ENCODE data around the gene NELFCD.
A peak's percentile ranks its signal among the peaks of the same experiment; 100 is the strongest.
"Not testable (repeated sequence)": the region's sequence is repeated elsewhere in the genome, so short reads cannot be mapped to it uniquely, and the experiment has no call there.

The NELFCD gene

GRCh38 chr20:58980711-58981627 is at the start of gene NELFCD:
NELFCD (plus strand) TSS chr20:58981256; CDS start chr20:58981310, 54 bp downstream.
- peaks cover 0 to 8% (median 4%) of the 10 kb centered on the region in 5 donors for H3K9me3 ChIP-seq (ENCODE audit: control insufficient read depth in 5 of 5, low read length in 5 of 5)
- peak within 1 kb of the TSS; percentile 50 for H3K27ac ChIP-seq (ENCODE audit: low read depth, low read length)
- H3K4me1 ChIP-seq (ENCODE audit: control insufficient read depth in 5 of 5, insufficient read depth in 5 of 5, low read length in 5 of 5), result peaks cover 0 to 43% (median 37%) of the 10 kb centered on the region in 5 donors
- no peaks in the 10 kb centered on the region for H3K27me3 ChIP-seq (ENCODE audit: control insufficient read depth in 5 of 5, insufficient read depth in 4 of 5, low read length in 5 of 5)
- H3K36me3 ChIP-seq (ENCODE audit: control insufficient read depth in 5 of 5, insufficient read depth in 5 of 5, low read length in 5 of 5), result peaks cover 0 to 3% (median 0%) of the 10 kb centered on the region in 5 donors
- peak within 1 kb of the TSS; percentile 55 to 87 (median 78) for H3K9ac ChIP-seq (ENCODE audit: low read length in 5 of 5)
- peak within 1 kb of the TSS; percentile 63 to 94 (median 80) for H3K4me3 ChIP-seq (ENCODE audit: low read depth in 1 of 5, low read length in 5 of 5)

- H3K27me3 ChIP-seq (ENCODE audit: control insufficient read depth in 5 of 5, insufficient read depth in 4 of 5, low read length in 5 of 5), result no peaks in the 10 kb centered on the region
These were observed 48.9 kb upstream of the NELFCD start for GRCh38 chr20:58932170-58932569.

GRCh38 chr20:58938078-58938477 is 43.0 kb upstream of the NELFCD start:
- H3K4me3 ChIP-seq (ENCODE audit: low read depth in 1 of 5, low read length in 5 of 5), result no peak overlapping the region
- H3K4me1 ChIP-seq (ENCODE audit: control insufficient read depth in 5 of 5, insufficient read depth in 5 of 5, low read length in 5 of 5), result peaks cover 0 to 6% (median 0%) of the 10 kb centered on the region in 5 donors
- H3K27me3 ChIP-seq (ENCODE audit: control insufficient read depth in 5 of 5, insufficient read depth in 4 of 5, low read length in 5 of 5), result no peaks in the 10 kb centered on the region
- no peak overlapping the region for H3K27ac ChIP-seq (ENCODE audit: low read depth, low read length)
- H3K9me3 ChIP-seq (ENCODE audit: control insufficient read depth in 5 of 5, low read length in 5 of 5), result peaks cover 0 to 4% (median 0%) of the 10 kb centered on the region in 5 donors
- no peak overlapping the region for H3K9ac ChIP-seq (ENCODE audit: low read length in 5 of 5)
- no peaks in the 10 kb centered on the region for H3K36me3 ChIP-seq (ENCODE audit: control insufficient read depth in 5 of 5, insufficient read depth in 5 of 5, low read length in 5 of 5)

More at GRCh38 chr20:58932170-58932569, 48.9 kb upstream of the NELFCD start:
- Histone ChIP-seq H3K36me3 (ENCODE audit: control insufficient read depth in 5 of 5, insufficient read depth in 5 of 5, low read length in 5 of 5) (no peaks in the 10 kb centered on the region), H3K27ac (ENCODE audit: low read depth, low read length) (no peak overlapping the region), H3K9ac (ENCODE audit: low read length in 5 of 5) (no peak overlapping the region), H3K9me3 (ENCODE audit: control insufficient read depth in 5 of 5, low read length in 5 of 5) (peaks cover 0 to 4% (median 0%) of the 10 kb centered on the region in 5 donors), H3K4me3 (ENCODE audit: low read depth in 1 of 5, low read length in 5 of 5) (no peak overlapping the region), H3K4me1 (ENCODE audit: control insufficient read depth in 5 of 5, insufficient read depth in 5 of 5, low read length in 5 of 5) (peaks cover 0 to 10% (median 3%) of the 10 kb centered on the region in 5 donors)

GRCh38 chr20:58938541-58938940 is 42.5 kb upstream of the NELFCD start:
- Histone ChIP-seq H3K27ac (ENCODE audit: low read depth, low read length) (no peak overlapping the region), H3K27me3 (ENCODE audit: control insufficient read depth in 5 of 5, insufficient read depth in 4 of 5, low read length in 5 of 5) (no peaks in the 10 kb centered on the region)

GRCh38 chr20:58941471-58941870 is 39.6 kb upstream of the NELFCD start:
- no peak overlapping the region for H3K4me3 ChIP-seq (ENCODE audit: low read depth in 1 of 5, low read length in 5 of 5)
- H3K27ac ChIP-seq (ENCODE audit: low read depth, low read length), result no peak overlapping the region
- H3K27me3 ChIP-seq (ENCODE audit: control insufficient read depth in 5 of 5, insufficient read depth in 4 of 5, low read length in 5 of 5), result no peaks in the 10 kb centered on the region
- peaks cover 0 to under 1% (median 0%) of the 10 kb centered on the region in 5 donors for H3K9me3 ChIP-seq (ENCODE audit: control insufficient read depth in 5 of 5, low read length in 5 of 5)
- H3K4me1 ChIP-seq (ENCODE audit: control insufficient read depth in 5 of 5, insufficient read depth in 5 of 5, low read length in 5 of 5), result peaks cover 0 to 6% (median 0%) of the 10 kb centered on the region in 5 donors
- H3K9ac ChIP-seq (ENCODE audit: low read length in 5 of 5), result no peak overlapping the region
- no peaks in the 10 kb centered on the region for H3K36me3 ChIP-seq (ENCODE audit: control insufficient read depth in 5 of 5, insufficient read depth in 5 of 5, low read length in 5 of 5)

More at GRCh38 chr20:58938541-58938940, 42.5 kb upstream of the NELFCD start:
- H3K4me1 ChIP-seq (ENCODE audit: control insufficient read depth in 5 of 5, insufficient read depth in 5 of 5, low read length in 5 of 5), result peaks cover 0 to 6% (median 0%) of the 10 kb centered on the region in 5 donors
- no peak overlapping the region for H3K9ac ChIP-seq (ENCODE audit: low read length in 5 of 5)
- H3K4me3 ChIP-seq (ENCODE audit: low read depth in 1 of 5, low read length in 5 of 5), result no peak overlapping the region
- H3K36me3 ChIP-seq (ENCODE audit: control insufficient read depth in 5 of 5, insufficient read depth in 5 of 5, low read length in 5 of 5), result no peaks in the 10 kb centered on the region
- H3K9me3 ChIP-seq (ENCODE audit: control insufficient read depth in 5 of 5, low read length in 5 of 5), result peaks cover 0 to 4% (median 0%) of the 10 kb centered on the region in 5 donors

- Histone ChIP-seq H3K36me3 (ENCODE audit: control insufficient read depth in 5 of 5, insufficient read depth in 5 of 5, low read length in 5 of 5) (no peaks in the 10 kb centered on the region), H3K9ac (ENCODE audit: low read length in 5 of 5) (no peak overlapping the region), H3K27me3 (ENCODE audit: control insufficient read depth in 5 of 5, insufficient read depth in 4 of 5, low read length in 5 of 5) (no peaks in the 10 kb centered on the region), H3K9me3 (ENCODE audit: control insufficient read depth in 5 of 5, low read length in 5 of 5) (no peaks in the 10 kb centered on the region), H3K4me3 (ENCODE audit: low read depth in 1 of 5, low read length in 5 of 5) (no peak overlapping the region), H3K4me1 (ENCODE audit: control insufficient read depth in 5 of 5, insufficient read depth in 5 of 5, low read length in 5 of 5) (peaks cover 0 to 6% (median 0%) of the 10 kb centered on the region in 5 donors), H3K27ac (ENCODE audit: low read depth, low read length) (no peak overlapping the region)
These were observed 38.5 kb upstream of the NELFCD start for GRCh38 chr20:58942549-58942948.

- H3K4me1 ChIP-seq (ENCODE audit: control insufficient read depth in 5 of 5, insufficient read depth in 5 of 5, low read length in 5 of 5), result peaks cover 0 to 2% (median 0%) of the 10 kb centered on the region in 5 donors
These were observed 36.4 kb upstream of the NELFCD start for GRCh38 chr20:58944610-58945009.

GRCh38 chr20:58945965-58946631 is 35.0 kb upstream of the NELFCD start:
- Histone ChIP-seq H3K27me3 (ENCODE audit: control insufficient read depth in 5 of 5, insufficient read depth in 4 of 5, low read length in 5 of 5) (peaks cover 0 to 3% (median 0%) of the 10 kb centered on the region in 5 donors), H3K36me3 (ENCODE audit: control insufficient read depth in 5 of 5, insufficient read depth in 5 of 5, low read length in 5 of 5) (no peaks in the 10 kb centered on the region), H3K9me3 (ENCODE audit: control insufficient read depth in 5 of 5, low read length in 5 of 5) (no peaks in the 10 kb centered on the region), H3K4me1 (ENCODE audit: control insufficient read depth in 5 of 5, insufficient read depth in 5 of 5, low read length in 5 of 5) (no peaks in the 10 kb centered on the region), H3K4me3 (ENCODE audit: low read depth in 1 of 5, low read length in 5 of 5) (no peak overlapping the region), H3K27ac (ENCODE audit: low read depth, low read length) (no peak overlapping the region), H3K9ac (ENCODE audit: low read length in 5 of 5) (no peak overlapping the region)

More at GRCh38 chr20:58944610-58945009, 36.4 kb upstream of the NELFCD start:
- Histone ChIP-seq H3K27ac (ENCODE audit: low read depth, low read length) (no peak overlapping the region), H3K27me3 (ENCODE audit: control insufficient read depth in 5 of 5, insufficient read depth in 4 of 5, low read length in 5 of 5) (no peaks in the 10 kb centered on the region), H3K36me3 (ENCODE audit: control insufficient read depth in 5 of 5, insufficient read depth in 5 of 5, low read length in 5 of 5) (no peaks in the 10 kb centered on the region), H3K9ac (ENCODE audit: low read length in 5 of 5) (no peak overlapping the region), H3K4me3 (ENCODE audit: low read depth in 1 of 5, low read length in 5 of 5) (no peak overlapping the region), H3K9me3 (ENCODE audit: control insufficient read depth in 5 of 5, low read length in 5 of 5) (no peaks in the 10 kb centered on the region)

GRCh38 chr20:58947797-58948388 is 33.2 kb upstream of the NELFCD start:
- not testable (repeated sequence) for H3K9ac ChIP-seq (ENCODE audit: low read length in 5 of 5); H3K4me1 ChIP-seq (ENCODE audit: control insufficient read depth in 5 of 5, insufficient read depth in 5 of 5, low read length in 5 of 5); H3K36me3 ChIP-seq (ENCODE audit: control insufficient read depth in 5 of 5, insufficient read depth in 5 of 5, low read length in 5 of 5); H3K9me3 ChIP-seq (ENCODE audit: control insufficient read depth in 5 of 5, low read length in 5 of 5); H3K4me3 ChIP-seq (ENCODE audit: low read depth in 1 of 5, low read length in 5 of 5); H3K27ac ChIP-seq (ENCODE audit: low read depth, low read length); H3K27me3 ChIP-seq (ENCODE audit: control insufficient read depth in 5 of 5, insufficient read depth in 4 of 5, low read length in 5 of 5)
